ENCODE results near the gene ATP1A1. TPM values are rescaled to one million over a fixed set of nuclear protein-coding genes. Genes with fewer than 3 reads are reported as not detected.

ATP1A1 gene
- total RNA-seq, 2 donors from 2014 or later = 177 to 206 TPM

DNA sequence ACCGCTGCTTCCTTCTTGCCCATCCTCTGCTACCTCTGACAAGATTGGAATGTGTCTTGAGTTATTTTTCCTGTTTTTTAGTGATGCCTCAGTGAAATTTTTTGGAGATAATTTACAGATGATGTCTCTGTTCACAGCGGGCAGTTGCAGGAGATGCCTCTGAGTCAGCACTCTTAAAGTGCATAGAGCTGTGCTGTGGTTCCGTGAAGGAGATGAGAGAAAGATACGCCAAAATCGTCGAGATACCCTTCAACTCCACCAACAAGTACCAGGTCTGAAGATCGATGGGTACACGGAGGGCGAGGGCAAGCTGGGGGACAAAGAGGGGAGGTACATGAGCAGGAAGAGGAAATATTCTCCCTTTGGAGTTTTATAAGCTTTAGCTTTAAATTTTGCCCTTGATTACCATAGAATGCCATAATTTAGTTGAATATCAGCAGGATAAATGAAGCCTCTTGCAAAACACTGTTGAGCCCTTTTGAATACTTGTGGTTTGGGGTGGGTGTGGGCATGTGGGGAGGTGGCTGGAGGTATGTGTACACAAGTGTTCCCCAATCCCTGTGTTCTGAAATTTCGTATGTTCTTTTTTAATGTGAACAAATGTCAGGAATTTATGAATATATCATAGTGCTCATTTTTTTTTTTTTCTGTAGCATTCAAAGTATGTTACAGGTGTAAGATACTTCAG is 19.8 kb downstream of the ATP1A1 start:
- no peaks in the 10 kb centered on the region for H3K9me3 Mint-ChIP-seq
- H3K4me1 Mint-ChIP-seq (ENCODE audit: low read depth) = peaks cover 43% of the 10 kb centered on the region
- H3K4me3 Mint-ChIP-seq = no peak overlapping the region
- ATAC-seq (replicated peaks in 1 of 2) = no peak
- no peak overlapping the region for H3K27ac Mint-ChIP-seq
- peaks cover 16 to 62% of the 10 kb centered on the region in 2 donors for H3K36me3 Mint-ChIP-seq (ENCODE audit: insufficient read depth in 2 of 2)
- H3K27me3 Mint-ChIP-seq (ENCODE audit: low read depth) = no peaks in the 10 kb centered on the region
- DNase-seq = no peak

- H3K27me3 Mint-ChIP-seq (ENCODE audit: low read depth) = no peaks in the 10 kb centered on the region
- peaks cover 14 to 58% of the 10 kb centered on the region in 2 donors for H3K36me3 Mint-ChIP-seq (ENCODE audit: insufficient read depth in 2 of 2)
- DNase-seq (no peak), ATAC-seq (replicated peaks in 1 of 2) (no peak)
- H3K27ac Mint-ChIP-seq = no peak overlapping the region
- H3K4me3 Mint-ChIP-seq = no peak overlapping the region
- H3K4me1 Mint-ChIP-seq (ENCODE audit: low read depth) = peaks cover 34% of the 10 kb centered on the region
- no peaks in the 10 kb centered on the region for H3K9me3 Mint-ChIP-seq
These were observed 20.7 kb downstream of the ATP1A1 start for GRCh38 chr1:116393792-116394191.

GRCh38 chr1:116394270-116394669 is 21.2 kb downstream of the ATP1A1 start:
- DNase-seq (no peak), ATAC-seq (replicated peaks in 1 of 2) (no peak)
- no peaks in the 10 kb centered on the region for H3K27me3 Mint-ChIP-seq (ENCODE audit: low read depth)
- H3K27ac Mint-ChIP-seq = peak overlapping the region; percentile 10
- H3K4me3 Mint-ChIP-seq = no peak overlapping the region
- H3K36me3 Mint-ChIP-seq (ENCODE audit: insufficient read depth in 2 of 2) = peaks cover 14 to 61% of the 10 kb centered on the region in 2 donors
- no peaks in the 10 kb centered on the region for H3K9me3 Mint-ChIP-seq
- peaks cover 29% of the 10 kb centered on the region for H3K4me1 Mint-ChIP-seq (ENCODE audit: low read depth)

GRCh38 chr1:116396769-116397168 is 23.7 kb downstream of the ATP1A1 start:
- ATAC-seq (replicated peaks in 1 of 2) (no peak), DNase-seq (no peak)
- Mint-ChIP-seq H3K4me1 (ENCODE audit: low read depth) (peaks cover 8% of the 10 kb centered on the region), H3K27me3 (ENCODE audit: low read depth) (no peaks in the 10 kb centered on the region), H3K27ac (no peak overlapping the region), H3K9me3 (no peaks in the 10 kb centered on the region), H3K4me3 (no peak overlapping the region), H3K36me3 (ENCODE audit: insufficient read depth in 2 of 2) (peaks cover 15 to 60% of the 10 kb centered on the region in 2 donors)

DNA sequence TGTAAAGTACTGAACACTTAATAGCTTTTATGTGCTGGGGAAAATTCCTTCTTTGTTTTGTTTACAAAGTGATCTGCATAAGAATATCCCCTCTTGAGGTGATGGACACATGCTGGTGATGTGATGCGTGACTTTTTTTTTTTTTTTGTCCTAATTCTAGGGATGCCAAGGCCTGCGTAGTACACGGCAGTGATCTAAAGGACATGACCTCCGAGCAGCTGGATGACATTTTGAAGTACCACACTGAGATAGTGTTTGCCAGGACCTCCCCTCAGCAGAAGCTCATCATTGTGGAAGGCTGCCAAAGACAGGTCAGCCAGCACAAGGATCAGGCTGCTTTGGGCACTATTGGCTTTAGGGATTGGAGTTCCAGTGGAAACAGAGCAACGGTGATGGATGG is 24.7 kb downstream of the ATP1A1 start:
- Mint-ChIP-seq H3K27ac (no peak overlapping the region), H3K36me3 (ENCODE audit: insufficient read depth in 2 of 2) (peaks cover 19 to 59% of the 10 kb centered on the region in 2 donors), H3K9me3 (no peaks in the 10 kb centered on the region), H3K27me3 (ENCODE audit: low read depth) (no peaks in the 10 kb centered on the region), H3K4me1 (ENCODE audit: low read depth) (no peaks in the 10 kb centered on the region), H3K4me3 (no peak overlapping the region)
- ATAC-seq (replicated peaks in 1 of 2) (no peak), DNase-seq (no peak)

DNA sequence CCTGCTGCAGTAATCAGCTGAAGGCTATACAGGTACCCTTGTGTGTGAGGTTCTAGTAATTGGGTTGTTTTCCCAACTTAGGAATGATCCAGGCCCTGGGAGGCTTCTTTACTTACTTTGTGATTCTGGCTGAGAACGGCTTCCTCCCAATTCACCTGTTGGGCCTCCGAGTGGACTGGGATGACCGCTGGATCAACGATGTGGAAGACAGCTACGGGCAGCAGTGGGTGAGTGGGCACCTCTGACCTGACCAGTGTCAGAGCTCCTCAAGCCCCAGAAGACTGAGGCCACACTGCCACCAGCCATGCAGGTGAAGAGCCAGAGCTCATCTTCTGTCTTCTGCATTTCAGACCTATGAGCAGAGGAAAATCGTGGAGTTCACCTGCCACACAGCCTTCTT is 27.7 kb downstream of the ATP1A1 start:
- DNase-seq (no peak), ATAC-seq (replicated peaks in 1 of 2) (no peak)
- Mint-ChIP-seq H3K4me1 (ENCODE audit: low read depth) (no peaks in the 10 kb centered on the region), H3K27ac (peak overlapping the region; percentile 14), H3K27me3 (ENCODE audit: low read depth) (no peaks in the 10 kb centered on the region), H3K9me3 (no peaks in the 10 kb centered on the region), H3K36me3 (ENCODE audit: insufficient read depth in 2 of 2) (peaks cover 22 to 63% of the 10 kb centered on the region in 2 donors), H3K4me3 (no peak overlapping the region)

GRCh38 chr1:116401646-116402176 is 28.7 kb downstream of the ATP1A1 start:
- peaks cover 23 to 55% of the 10 kb centered on the region in 2 donors for H3K36me3 Mint-ChIP-seq (ENCODE audit: insufficient read depth in 2 of 2)
- H3K4me3 Mint-ChIP-seq = no peak overlapping the region
- H3K27ac Mint-ChIP-seq = peak overlapping the region; percentile 56
- no peaks in the 10 kb centered on the region for H3K9me3 Mint-ChIP-seq
- H3K27me3 Mint-ChIP-seq (ENCODE audit: low read depth) = no peaks in the 10 kb centered on the region
- peak in 1 of 2 donors; percentile 21 for ATAC-seq (replicated peaks in 1 of 2)
- no peaks in the 10 kb centered on the region for H3K4me1 Mint-ChIP-seq (ENCODE audit: low read depth)
- DNase-seq = no peak

DNA sequence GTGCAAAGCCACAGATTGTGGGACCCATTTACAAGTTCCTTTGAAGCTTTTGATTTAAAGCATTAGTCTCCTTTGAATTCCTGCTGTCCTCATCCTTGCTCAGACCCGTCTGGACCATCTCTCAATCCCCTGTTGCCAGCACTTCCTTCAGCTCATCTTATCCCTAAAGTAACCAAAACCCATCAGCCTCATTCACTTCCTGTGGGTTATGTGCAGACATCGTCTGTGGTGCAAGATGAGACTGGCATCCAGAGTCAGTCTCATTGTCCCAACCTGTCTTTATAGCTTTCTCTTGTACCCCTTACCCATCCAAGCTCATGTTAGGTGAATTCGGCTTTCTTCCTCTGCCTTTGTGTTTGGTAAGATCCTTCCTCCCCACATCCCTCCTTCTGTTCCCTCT is 29.3 kb downstream of the ATP1A1 start:
- ATAC-seq (replicated peaks in 1 of 2) (no peak), DNase-seq (no peak)
- no peak overlapping the region for H3K4me3 Mint-ChIP-seq
- peaks cover 23 to 52% of the 10 kb centered on the region in 2 donors for H3K36me3 Mint-ChIP-seq (ENCODE audit: insufficient read depth in 2 of 2)
- no peaks in the 10 kb centered on the region for H3K4me1 Mint-ChIP-seq (ENCODE audit: low read depth)
- H3K27ac Mint-ChIP-seq = peak overlapping the region; percentile 14
- H3K27me3 Mint-ChIP-seq (ENCODE audit: low read depth) = no peaks in the 10 kb centered on the region
- H3K9me3 Mint-ChIP-seq = no peaks in the 10 kb centered on the region

DNA sequence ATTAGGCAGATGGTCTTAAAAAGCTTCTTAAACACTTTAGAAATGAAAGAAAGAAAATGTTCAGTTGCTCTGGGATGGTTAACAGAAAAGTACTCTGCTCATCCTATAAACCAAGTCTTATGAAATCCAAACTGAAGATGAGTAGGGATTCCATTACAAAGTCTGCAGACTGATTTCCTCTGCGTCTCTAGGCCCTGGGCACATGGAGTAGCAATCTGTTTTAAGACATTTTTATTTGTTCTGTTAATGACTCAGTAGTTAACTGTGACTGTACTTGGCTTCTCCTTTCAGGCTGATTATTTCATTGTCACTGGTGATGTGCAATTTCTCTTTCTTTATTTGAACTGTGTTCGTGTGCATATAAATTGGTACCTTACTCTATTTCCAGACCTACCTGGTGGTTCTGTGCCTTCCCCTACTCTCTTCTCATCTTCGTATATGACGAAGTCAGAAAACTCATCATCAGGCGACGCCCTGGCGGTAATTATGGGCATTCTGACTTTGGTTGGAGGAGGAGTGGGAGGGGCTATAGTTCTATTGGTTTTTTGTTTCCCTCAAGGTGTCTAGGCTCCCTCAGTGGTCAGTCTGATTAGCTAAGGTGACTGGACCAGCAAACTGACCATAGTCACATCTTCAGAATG is 30.6 kb downstream of the ATP1A1 start:
- Mint-ChIP-seq H3K36me3 (ENCODE audit: insufficient read depth in 2 of 2) (peaks cover 21 to 48% of the 10 kb centered on the region in 2 donors), H3K4me1 (ENCODE audit: low read depth) (peaks cover 4% of the 10 kb centered on the region), H3K27me3 (ENCODE audit: low read depth) (no peaks in the 10 kb centered on the region), H3K27ac (peak overlapping the region; percentile 8), H3K9me3 (no peaks in the 10 kb centered on the region), H3K4me3 (no peak overlapping the region)
- ATAC-seq (replicated peaks in 1 of 2) = no peak
- DNase-seq = no peak

DNA sequence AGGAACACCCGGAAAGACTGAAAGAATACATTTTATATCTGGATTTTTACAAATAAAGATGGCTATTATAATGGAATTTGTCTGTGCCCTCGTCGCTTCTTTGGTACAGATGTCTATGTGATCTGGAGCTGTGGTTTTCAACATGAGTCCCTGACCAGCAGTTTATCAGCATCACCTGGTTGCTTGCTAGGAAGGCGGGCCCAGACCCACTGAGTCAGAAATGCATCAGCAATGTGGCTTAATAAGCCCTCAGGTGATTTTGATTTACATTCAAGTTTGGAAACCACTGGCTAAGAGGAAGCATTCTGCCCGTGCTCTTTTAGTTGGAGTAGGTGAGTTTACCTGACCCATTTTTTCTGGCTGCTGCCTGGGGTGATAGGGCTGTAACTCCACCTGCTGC is 31.7 kb downstream of the ATP1A1 start:
- Mint-ChIP-seq H3K36me3 (ENCODE audit: insufficient read depth in 2 of 2) (peaks cover 17 to 38% of the 10 kb centered on the region in 2 donors), H3K4me3 (no peak overlapping the region), H3K9me3 (no peaks in the 10 kb centered on the region), H3K4me1 (ENCODE audit: low read depth) (peaks cover 4% of the 10 kb centered on the region), H3K27me3 (ENCODE audit: low read depth) (no peaks in the 10 kb centered on the region), H3K27ac (no peak overlapping the region)
- ATAC-seq (replicated peaks in 1 of 2) (no peak), DNase-seq (no peak)

GRCh38 chr1:116405241-116406135 is 32.4 kb downstream of the ATP1A1 start:
- H3K36me3 Mint-ChIP-seq (ENCODE audit: insufficient read depth in 2 of 2) = peaks cover 15 to 31% of the 10 kb centered on the region in 2 donors
- no peaks in the 10 kb centered on the region for H3K9me3 Mint-ChIP-seq
- no peak overlapping the region for H3K27ac Mint-ChIP-seq
- no peak for ATAC-seq (replicated peaks in 1 of 2)
- no peak for DNase-seq
- no peaks in the 10 kb centered on the region for H3K27me3 Mint-ChIP-seq (ENCODE audit: low read depth)
- peaks cover 4% of the 10 kb centered on the region for H3K4me1 Mint-ChIP-seq (ENCODE audit: low read depth)
- no peak overlapping the region for H3K4me3 Mint-ChIP-seq

- Mint-ChIP-seq H3K27me3 (ENCODE audit: low read depth) (no peaks in the 10 kb centered on the region), H3K4me1 (ENCODE audit: low read depth) (peaks cover 4% of the 10 kb centered on the region), H3K36me3 (ENCODE audit: insufficient read depth in 2 of 2) (peaks cover 13 to 24% of the 10 kb centered on the region in 2 donors), H3K4me3 (no peak overlapping the region), H3K9me3 (no peaks in the 10 kb centered on the region), H3K27ac (no peak overlapping the region)
- no peak for ATAC-seq (replicated peaks in 1 of 2)
- DNase-seq = no peak
These were observed 34.0 kb downstream of the ATP1A1 start for GRCh38 chr1:116407033-116407432.

DNA sequence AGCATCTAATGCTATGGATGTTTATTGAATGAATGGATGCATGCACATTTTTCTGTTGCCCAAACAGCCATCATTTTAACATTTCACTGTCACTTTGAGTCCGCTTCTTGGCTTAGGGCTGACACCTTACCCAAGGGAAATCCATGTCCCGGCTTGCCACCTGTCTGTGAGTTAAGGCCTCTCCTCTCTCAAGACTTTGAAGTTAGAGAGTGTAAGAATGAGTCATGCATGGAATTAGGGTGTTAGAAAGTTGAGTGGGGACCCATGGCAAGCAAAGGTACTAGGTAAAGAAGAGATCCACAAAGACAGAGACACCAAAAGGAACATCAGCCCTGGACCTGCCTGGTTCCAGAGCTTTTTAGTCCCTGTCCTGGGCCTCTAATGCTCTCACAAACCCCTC is 35.1 kb downstream of the ATP1A1 start:
- Mint-ChIP-seq H3K4me3 (no peak overlapping the region), H3K36me3 (ENCODE audit: insufficient read depth in 2 of 2) (peaks cover 7 to 14% of the 10 kb centered on the region in 2 donors), H3K9me3 (no peaks in the 10 kb centered on the region), H3K27ac (no peak overlapping the region), H3K4me1 (ENCODE audit: low read depth) (peaks cover 7% of the 10 kb centered on the region), H3K27me3 (ENCODE audit: low read depth) (no peaks in the 10 kb centered on the region)
- DNase-seq (no peak), ATAC-seq (replicated peaks in 1 of 2) (no peak)
